M059J (cell line): ENCODE measurements around the gene DUSP10. TPM values are rescaled to one million over a fixed set of nuclear protein-coding genes. Genes with fewer than 3 reads are reported as not detected.

ENCODE experiments used
- DNase-seq: peaks from one replicate; pipeline ENCODE4 v3.0.0-alpha.2; 2012; ENCODE audit warnings: low read depth
- total RNA-seq: library from RNA; depleted of rRNA; stranded (reverse); fragments of >200 nt; shearing (Covaris generic); gene quantifications from 2 replicates; pipeline ENCODE4 v1.2.3, GENCODE V29; 2014

DUSP10 gene
- total RNA-seq, 1 experiment from 2014 or later, result 51.8 TPM

- DNase-seq, result peak; percentile 47
Observed at GRCh38 chr1:221696027-221696426, 45.9 kb downstream of the DUSP10 start.

- DNase-seq, result no peak
Observed at GRCh38 chr1:221695301-221695700, 46.6 kb downstream of the DUSP10 start.

GRCh38 chr1:221694109-221694508 lies 47.8 kb downstream of the DUSP10 start:
- no peak for DNase-seq

GRCh38 chr1:221693087-221693486 lies 48.8 kb downstream of the DUSP10 start:
- DNase-seq, result no peak

GRCh38 chr1:221692643-221693042 lies 49.2 kb downstream of the DUSP10 start:
- DNase-seq, result no peak

DNA sequence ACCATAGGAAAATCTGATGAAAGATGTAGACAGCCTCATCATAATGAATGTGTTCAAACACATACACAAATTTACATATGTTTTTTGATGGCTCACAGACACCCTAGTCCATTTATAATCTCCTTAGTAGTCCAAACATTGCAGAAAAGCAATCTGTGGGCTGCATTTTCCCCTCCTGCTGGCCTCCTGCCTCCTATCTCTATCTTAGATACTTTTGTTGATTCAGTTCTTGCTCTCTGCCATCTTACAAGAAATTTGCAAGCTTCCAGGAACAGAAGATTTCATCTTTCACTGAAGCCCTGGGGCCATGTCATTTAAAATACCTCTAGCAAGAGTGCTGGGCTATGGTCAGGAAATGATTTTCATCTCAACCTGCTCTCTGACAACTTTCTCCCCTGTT lies 50.6 kb downstream of the DUSP10 start:
- DNase-seq, result no peak

- no peak for DNase-seq
Observed at GRCh38 chr1:221690858-221691257, 51.0 kb downstream of the DUSP10 start.

DNA sequence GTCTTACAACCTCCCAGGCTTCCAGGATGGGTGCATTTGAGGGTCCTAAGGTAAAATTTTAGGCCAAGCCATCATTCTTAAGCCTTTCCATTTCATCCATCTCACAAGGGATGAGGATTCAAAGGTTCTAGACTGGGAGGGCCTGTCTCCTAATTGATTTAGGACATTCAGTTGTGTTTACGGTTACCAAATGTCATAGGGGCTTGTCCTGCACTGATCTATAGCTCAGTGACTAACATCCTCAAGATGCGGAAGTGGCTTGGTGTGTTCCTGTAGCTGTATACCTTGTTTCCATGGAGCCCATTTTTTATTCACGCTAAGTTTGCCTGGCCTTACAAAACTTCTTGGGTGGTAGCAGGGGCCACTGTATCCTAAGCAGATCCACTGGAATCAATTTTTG lies 52.8 kb downstream of the DUSP10 start:
- peak; percentile 36 for DNase-seq

DNA sequence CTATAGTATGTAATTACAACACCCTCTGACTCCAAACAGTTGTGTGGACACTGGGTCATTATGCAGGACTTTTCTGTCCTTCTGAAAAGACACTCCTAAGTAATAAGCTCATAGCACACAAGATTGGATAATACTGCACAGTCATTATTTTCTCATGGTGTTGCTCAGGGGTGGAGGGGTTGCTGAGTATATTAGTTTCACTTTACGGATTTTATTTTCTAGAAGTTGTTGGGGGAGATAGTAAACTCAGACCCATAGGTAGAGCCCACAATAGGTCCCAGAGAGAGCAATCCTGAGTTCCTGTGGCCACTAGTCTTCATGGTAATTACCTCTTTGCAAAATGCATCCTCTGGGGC lies 53.4 kb downstream of the DUSP10 start:
- DNase-seq, result no peak

DNA sequence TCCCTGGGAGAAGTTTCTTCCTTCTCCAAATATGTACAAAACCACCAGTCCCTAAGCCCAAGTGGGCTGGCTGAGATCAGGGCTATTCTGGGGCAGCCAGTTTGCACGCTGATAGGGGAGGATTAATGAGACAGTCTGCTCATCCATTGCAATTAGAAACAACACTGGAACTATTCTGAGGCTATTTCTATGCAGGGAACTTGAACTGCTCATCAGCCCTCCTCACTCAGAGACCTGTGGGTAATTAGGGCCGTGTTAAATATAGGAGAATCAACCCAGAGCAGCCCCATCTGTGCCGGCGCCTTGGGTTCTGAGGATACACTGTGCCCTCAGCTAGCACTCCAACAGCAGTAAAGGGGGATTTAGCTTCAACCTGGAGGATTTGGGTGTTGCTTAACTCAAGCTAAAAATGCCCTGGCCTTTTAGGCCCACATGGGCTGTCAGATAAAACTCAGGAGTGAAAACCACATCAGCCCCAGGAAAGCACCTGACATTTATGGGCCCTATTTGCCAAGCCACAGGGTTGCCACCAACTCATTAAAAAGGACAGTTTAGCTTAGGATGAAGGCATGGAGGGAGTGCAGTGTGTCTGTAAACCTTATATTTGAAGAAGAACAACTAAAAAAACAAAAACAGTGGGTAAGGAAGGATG lies 53.9 kb downstream of the DUSP10 start:
- no peak for DNase-seq

GRCh38 chr1:221683681-221684080 lies 58.2 kb downstream of the DUSP10 start:
- no peak for DNase-seq

- DNase-seq, result no peak
Observed at GRCh38 chr1:221680085-221680484, 61.8 kb downstream of the DUSP10 start.

DNA sequence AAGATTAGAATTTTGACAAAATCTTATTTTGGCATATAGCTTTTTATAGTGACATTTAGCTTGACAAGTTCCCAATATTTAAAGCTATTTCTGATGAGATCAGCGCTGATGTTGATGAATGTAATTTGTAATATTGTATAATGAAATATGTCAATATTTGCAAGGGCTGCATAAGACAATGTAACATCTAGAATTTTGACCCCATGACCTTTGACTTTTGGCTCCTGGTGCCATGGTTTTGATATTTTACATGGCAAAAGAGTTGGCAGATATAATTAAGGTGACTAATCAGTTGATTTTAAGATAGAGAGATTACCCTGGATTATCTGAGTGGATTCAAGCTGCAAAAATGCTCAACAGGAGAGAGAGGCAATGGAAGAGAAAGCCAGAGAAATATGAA lies 63.9 kb downstream of the DUSP10 start:
- no peak for DNase-seq

DNA sequence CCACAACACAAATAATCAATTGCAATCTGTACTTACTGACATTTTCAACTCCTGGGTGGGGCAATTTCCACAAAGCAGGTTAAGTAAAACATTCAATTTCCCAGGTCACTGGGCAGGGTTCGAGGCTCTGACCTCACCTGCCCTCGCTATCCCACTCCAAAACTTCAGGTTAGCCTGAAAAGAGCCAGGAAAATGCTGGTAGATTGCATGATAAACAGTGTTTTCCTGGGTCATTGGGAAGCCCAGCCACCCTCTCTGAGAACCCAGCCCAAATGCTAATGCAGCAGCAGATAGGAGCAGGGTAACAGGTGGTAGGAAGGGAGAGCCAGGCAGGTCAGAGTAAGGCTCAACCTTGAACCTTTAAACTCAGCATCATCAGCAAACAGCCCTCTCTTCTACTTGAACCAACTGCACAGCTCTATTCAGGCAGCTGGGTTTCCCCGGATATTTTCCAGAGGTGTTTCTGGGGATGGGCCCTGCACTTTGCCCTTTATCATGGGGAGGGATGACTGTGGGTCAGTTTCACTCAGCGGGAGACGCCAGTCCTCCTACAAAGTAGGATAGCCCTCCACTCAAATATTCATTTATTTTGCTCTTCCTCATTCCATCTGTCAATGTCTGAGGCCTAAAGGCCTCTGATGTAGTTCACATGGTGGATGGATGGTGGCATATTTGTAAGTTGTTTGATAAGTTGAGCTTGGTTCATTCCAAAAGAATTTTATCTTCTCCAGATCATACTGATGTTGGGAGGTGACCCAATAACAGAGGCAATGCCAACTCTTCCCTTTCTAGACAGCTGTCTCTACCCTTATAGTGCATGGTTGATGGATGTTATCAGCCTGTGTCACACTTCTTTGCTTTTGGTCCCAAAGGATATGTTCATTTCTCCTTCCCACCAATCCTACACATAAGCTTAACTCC lies 65.7 kb downstream of the DUSP10 start:
- DNase-seq, result no peak

GRCh38 chr1:221672965-221673364 lies 68.9 kb downstream of the DUSP10 start:
- DNase-seq, result no peak

DNA sequence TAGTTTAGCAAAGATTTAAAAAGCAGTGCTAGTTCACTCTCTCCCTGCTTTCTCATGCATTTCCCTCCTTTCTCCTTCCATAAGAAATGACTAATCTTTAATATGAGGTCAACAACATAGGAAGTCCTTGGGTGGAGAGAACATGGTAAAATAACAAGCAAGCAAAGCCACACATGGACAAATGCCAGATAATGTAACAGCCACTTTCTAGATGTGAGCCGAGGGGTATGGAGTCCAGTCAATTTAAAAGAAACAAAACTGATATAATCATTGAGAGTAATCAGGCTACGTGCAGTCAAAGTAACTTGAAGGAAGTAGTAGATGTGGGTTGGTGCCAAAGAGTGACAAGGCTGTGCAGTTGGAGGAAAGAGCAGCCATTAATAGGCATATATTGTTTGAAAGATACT lies 69.6 kb downstream of the DUSP10 start:
- DNase-seq, result peak; percentile 80

GRCh38 chr1:221670081-221670480 lies 71.8 kb downstream of the DUSP10 start:
- peak; percentile 28 for DNase-seq

DNA sequence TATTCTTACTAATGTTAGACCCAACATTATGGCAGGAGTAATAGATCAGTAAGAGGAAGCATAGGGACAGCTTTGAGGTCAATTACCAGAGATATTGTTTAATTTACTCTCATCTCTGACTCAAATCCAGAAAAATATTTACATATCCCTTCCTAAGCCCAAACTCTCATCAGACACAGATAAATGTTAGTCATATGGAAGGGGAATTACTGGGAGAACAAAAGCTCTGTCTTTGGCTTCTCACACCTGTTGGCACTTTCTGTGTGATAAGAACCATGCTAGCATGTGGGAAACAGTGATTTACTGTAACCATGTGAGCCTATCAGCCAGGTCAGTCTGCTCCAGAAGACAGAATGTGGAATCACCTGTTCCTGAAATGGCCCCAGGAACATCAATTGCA lies 72.4 kb downstream of the DUSP10 start:
- DNase-seq, result no peak

- peak; percentile 83 for DNase-seq
Observed at GRCh38 chr1:221667504-221667903, 74.4 kb downstream of the DUSP10 start.

DNA sequence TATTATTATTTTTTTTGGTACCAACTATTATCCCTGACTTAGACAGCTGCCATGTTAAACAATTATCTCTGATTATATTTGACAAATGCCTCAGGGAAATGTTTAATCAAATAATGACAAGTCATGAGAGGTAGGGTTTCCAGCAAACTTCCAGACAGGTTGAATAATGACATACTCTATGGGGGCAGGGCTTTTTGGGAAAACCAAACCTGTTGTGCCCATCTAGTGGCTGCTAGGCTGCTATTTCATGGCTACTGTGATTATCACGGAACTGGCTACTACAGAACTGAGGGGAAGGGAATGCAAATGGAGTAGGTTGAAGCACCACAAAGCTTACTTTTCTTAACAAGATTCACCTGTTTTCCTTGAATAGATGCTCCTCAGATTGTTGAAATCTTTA lies 77.6 kb downstream of the DUSP10 start:
- DNase-seq, result no peak

DNA sequence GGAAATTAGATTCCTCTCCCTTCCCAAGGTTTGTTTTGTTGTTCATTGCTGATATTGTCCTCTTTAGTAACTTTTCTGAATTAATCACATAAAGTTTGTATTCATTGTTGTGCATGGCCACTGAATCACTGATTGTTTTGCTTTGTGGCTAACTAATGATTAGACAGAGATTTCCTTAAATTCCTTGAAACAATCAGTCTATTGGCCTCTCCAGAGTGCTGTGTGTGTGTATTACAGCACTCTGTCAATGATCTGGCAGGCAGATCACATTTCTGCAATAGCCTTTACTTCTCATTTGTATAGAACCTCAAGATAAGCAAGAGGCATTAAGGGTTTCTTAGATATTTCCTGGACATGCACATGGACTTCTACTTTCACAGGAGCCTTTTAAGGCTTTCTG lies 78.6 kb downstream of the DUSP10 start:
- peak; percentile 23 for DNase-seq

DNA sequence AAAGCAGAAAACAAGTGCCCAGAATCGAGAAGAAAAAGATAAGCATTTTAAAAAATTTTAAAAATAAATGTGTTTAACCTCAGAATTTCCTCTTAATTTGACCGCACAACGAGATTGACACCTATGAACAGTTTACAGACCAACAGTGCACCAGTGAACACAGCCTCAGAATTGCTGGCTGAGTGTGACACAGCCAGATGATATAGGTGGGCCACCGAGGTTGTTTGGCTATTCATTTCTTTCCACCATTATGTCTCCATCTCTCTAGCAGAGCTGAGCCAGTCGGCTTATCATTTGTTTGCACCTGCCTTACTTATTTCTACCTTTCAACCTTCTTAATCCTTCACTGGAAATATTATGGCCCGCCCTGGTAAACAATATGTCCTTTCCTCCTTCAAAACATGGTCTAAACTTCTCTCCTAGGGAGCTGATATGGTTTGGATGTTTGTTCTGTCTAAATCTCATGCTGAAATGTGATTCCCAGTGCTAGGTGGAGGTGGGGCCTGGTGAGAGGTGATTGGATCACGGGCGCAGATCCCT lies 86.1 kb downstream of the DUSP10 start:
- DNase-seq, result no peak
